GM12872 (cell line): ENCODE measurements around the gene STK26.

ENCODE experiments used
- CTCF ChIP-seq: IDR thresholded peaks from 3 replicates; pipeline ENCODE4 v1.5.1; 2011; ENCODE audit warnings: low read depth, mild to moderate bottlenecking, low read length, moderate library complexity; ENCODE audit not compliant: insufficient read depth

The STK26 gene

GRCh38 chrX:132120913-132121312 lies 97.8 kb downstream of the STK26 start:
- no peak for TF ChIP-seq CTCF
